ENCODE data around the gene LYPD5. TPM values are rescaled to one million over a fixed set of nuclear protein-coding genes. Genes with fewer than 3 reads are reported as not detected.

LYPD5 gene
- total RNA-seq = 1.4 and 2.1 TPM in 2 replicates

GRCh38 chr19:43802216-43802951 is at the start of gene LYPD5:
LYPD5 (minus strand) TSS chr19:43802447; CDS start chr19:43802380, 67 bp downstream.

GRCh38 chr19:43826787-43827754 is 24.8 kb upstream of the LYPD5 start, which contains the start of gene ZNF283:
ZNF283 (plus strand) TSS chr19:43827321; CDS start chr19:43833505, 6,184 bp downstream.

GRCh38 chr19:43780706-43781525 is 21.3 kb downstream of the LYPD5 start, which contains the start of gene KCNN4:
KCNN4 (minus strand) TSS chr19:43780973; CDS start chr19:43780861, 112 bp downstream.

GRCh38 chr19:43754503-43755255 is 47.6 kb downstream of the LYPD5 start, which contains the start of gene SMG9:
SMG9 (minus strand) TSS chr19:43754962; CDS start chr19:43750741, 4,221 bp downstream.

Other genes with a start within 250 kb of the LYPD5 start
- 10.9 and 15.0 TPM in 2 replicates for gene XRCC1, start 226.9 kb downstream of the LYPD5 start, total RNA-seq
- 0.76 and 1.3 TPM in 2 replicates for gene PINLYP, start 226.6 kb downstream of the LYPD5 start, total RNA-seq
- 20.1 and 29.3 TPM in 2 replicates for gene IRGQ, start 206.3 kb downstream of the LYPD5 start, total RNA-seq
- 9.7 and 11.1 TPM in 2 replicates for gene ZNF576, start 205.9 kb downstream of the LYPD5 start, total RNA-seq
- 0.03 TPM in 1 of 2 replicates, not detected in the other for gene SRRM5, start 190.4 kb downstream of the LYPD5 start, total RNA-seq
- gene ZNF428, start 182.8 kb downstream of the LYPD5 start, total RNA-seq = 28.0 and 29.2 TPM in 2 replicates
- 4.3 and 5.6 TPM in 2 replicates for gene CADM4, start 162.6 kb downstream of the LYPD5 start, total RNA-seq
- 87.8 and 131 TPM in 2 replicates for gene PLAUR, start 132.3 kb downstream of the LYPD5 start, total RNA-seq
- not detected in 2 replicates for gene IRGC, start 86.4 kb downstream of the LYPD5 start, total RNA-seq
- 11.3 and 23.8 TPM in 2 replicates for gene SMG9, start 47.5 kb downstream of the LYPD5 start, total RNA-seq
- 3.3 and 11.3 TPM in 2 replicates for gene KCNN4, start 21.5 kb downstream of the LYPD5 start, total RNA-seq
- gene ZNF283, start 24.9 kb upstream of the LYPD5 start, total RNA-seq = 15.9 and 16.0 TPM in 2 replicates
- 4.3 and 4.9 TPM in 2 replicates for gene ZNF404, start 81.5 kb upstream of the LYPD5 start, total RNA-seq
- 14.9 and 22.0 TPM in 2 replicates for gene ZNF45, start 132.8 kb upstream of the LYPD5 start, total RNA-seq
- gene ZNF221, start 148.8 kb upstream of the LYPD5 start, total RNA-seq = 10.0 and 13.0 TPM in 2 replicates
- gene ZNF155, start 181.7 kb upstream of the LYPD5 start, total RNA-seq = 7.5 and 8.5 TPM in 2 replicates
- gene ZNF230, start 200.5 kb upstream of the LYPD5 start, total RNA-seq = 2.9 and 3.5 TPM in 2 replicates
- 4.2 TPM in 2 replicates for gene ZNF222, start 222.9 kb upstream of the LYPD5 start, total RNA-seq
- 4.9 and 5.1 TPM in 2 replicates for gene ZNF223, start 249.6 kb upstream of the LYPD5 start, total RNA-seq

Measured in smooth muscle cell of the pulmonary artery (primary cell).